Activated CD4-positive, CD25-positive, alpha-beta regulatory T cell (primary cell): ENCODE data around the gene NAGLU.
"Not testable (repeated sequence)": the region's sequence is repeated elsewhere in the genome, so short reads cannot be mapped to it uniquely, and the experiment has no call there.

Source experiments
- DNase-seq, 4 experiments: peaks; one replicate each; lab custom pipeline; 2025; lab: John Stamatoyannopoulos, UW

Gene NAGLU

GRCh38 chr17:42521666-42522262 lies 14.3 kb upstream of the NAGLU start:
- DNase-seq, result no peak

DNA sequence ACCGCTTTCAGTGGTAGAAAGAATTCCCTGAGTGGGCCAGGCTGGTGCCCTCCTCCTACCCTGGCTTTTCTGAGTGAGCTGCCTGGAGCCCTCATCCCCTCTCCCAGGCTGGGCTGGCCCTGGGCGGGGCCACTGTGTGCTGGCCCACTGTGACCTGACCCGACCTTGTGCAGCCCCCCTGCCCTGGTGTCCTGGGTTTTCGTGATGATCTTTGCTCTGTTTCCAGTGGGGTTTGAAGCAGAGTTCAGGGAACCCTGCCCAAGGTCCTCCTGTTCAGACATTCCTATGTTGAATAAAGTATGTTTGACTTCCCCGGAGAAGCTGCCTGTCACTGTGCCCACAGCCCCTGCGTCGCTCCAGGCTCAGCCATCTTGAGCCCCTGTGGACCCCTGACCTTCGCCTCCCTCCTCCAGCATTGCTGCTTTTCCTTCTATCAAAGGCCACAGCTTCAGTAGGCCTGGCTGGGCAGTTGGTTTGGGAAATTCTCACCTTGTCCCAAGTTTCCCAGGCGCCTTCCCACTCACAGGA lies 13.7 kb upstream of the NAGLU start:
- DNase-seq, result no peak

- no peak for DNase-seq
These were observed 13.2 kb upstream of the NAGLU start for GRCh38 chr17:42522798-42523278.

DNA sequence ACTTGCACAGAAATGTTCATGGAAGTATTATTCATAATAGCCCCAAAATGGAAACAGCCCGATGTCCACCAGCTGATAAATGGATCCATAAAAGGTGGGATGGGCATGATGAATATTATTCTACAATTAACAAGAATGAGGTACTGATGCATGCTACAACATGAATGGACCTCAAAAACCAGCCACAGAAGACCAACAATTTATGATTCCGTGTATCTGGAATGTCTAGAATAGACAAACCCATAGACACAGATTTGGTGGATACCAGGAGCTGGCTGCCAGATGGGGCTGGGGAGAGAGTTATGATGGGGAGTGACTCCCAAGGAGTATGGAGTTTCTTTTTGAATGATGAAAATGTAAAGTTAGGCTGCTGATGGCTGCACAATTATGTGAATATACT lies 10.8 kb upstream of the NAGLU start:
- DNase-seq, result no peak

DNA sequence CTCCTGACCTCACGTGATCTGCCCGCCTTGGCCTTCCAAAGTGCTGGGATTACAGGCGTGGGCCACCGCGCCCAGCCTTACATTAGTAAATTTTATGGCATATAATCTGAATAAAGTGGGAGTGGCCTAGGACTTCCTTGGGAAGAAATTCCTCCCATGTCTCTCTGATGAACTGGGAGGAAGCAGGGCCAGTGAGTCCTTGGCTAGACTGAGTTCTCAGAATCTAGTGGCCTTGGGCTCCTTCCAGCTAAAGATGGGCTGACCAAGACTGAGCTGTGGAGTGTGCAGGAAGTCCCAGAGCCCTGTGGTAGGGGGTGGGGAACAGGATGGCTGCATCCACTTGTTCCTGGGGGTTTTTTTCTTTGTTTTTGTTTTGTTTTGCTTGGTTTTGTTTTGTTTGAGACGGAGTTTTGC lies 10.0 kb upstream of the NAGLU start:
- DNase-seq, result no peak

- no peak for DNase-seq
These were observed 8.1 kb upstream of the NAGLU start for GRCh38 chr17:42527932-42528331.

- DNase-seq, result no peak
These were observed 7.0 kb upstream of the NAGLU start for GRCh38 chr17:42529061-42529460.

- no peak for DNase-seq
These were observed 5.0 kb upstream of the NAGLU start for GRCh38 chr17:42530952-42531454.

DNA sequence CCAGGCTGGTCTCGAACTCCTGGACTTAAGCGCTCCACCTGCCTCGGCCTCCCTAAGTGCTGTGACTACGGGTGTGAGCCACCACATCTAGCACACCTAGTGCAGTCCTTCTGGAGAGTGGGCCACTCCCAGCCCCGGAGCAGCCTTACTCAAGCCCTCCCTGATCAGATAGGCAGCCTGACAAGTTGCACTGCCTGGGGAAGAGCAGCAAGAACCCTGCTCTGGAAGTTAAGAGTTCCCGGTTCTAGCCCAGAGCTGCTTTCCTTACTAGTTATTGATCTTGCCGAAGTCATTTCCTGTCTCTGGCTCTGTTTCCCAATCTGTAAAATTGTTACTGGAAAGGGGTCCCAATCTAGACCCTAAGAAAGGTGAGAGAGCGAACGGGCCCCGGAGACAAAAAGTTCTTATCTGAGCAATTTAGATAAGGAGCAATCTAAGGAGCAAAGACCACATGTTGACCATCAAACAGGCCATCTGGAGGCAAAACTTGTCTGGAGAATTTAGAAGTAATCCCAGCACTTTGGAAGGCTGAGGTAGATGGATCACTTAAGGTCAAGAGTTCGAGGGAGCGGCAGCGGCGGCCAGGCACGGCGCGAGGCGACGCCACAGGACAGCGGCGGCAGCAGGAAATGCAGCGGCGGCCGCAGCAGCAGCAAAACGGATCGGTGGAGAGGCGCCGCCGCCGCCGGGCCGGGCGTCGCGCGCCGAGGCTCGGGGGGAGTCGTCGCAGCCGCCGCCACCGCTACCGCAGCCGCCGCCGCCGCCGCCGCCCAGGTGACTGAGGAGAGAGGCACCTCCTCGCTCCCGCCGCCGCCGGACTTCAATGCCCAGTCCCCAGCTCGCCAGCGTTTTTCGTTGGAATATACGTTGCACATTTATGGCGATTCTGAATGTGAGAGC lies 4.3 kb upstream of the NAGLU start:
- peak in 1 of 4 experiments; percentile 18 for DNase-seq

DNA sequence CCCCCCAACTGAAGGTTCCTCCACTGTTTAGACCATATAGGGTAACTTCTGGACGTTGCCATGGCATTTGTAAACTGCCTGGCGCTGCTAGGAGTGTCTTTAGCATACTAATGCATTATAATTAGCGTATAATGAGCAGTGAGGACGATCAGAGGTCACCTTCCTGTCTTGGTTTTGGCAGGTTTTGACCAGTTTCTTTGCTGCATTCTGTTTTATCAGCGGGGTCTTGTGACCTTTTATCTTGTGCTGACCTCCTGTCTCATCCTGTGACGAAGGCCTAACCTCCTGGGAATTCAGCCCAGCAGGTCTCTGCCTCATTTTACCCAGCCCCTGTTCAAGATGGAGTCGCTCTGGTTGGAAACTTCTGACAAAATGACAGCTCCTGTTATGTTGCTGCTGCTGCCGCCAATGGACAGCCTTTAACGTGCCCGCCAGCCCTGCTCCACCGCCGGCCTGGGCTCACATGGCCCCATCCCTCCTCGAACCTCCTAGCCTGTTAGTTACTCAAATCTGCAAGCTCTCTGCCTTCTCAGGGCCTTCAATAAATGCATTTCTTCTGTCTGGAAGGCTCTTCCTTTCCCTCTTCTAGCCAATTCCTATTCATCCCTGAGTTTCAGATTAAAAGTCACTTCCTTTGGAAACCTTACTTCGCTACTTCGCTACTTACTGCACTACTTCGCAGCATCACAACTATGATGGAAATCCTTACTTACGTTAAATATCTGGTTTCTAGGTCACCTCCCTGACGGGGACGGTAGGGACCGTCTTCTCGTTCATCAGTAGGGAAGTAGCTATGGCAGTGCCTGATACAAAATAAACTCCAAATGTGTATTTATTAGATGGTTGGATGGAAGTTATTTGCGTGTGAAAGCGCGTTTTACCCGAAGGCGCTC lies 640 bp upstream of the NAGLU start:
- DNase-seq, result no peak

DNA sequence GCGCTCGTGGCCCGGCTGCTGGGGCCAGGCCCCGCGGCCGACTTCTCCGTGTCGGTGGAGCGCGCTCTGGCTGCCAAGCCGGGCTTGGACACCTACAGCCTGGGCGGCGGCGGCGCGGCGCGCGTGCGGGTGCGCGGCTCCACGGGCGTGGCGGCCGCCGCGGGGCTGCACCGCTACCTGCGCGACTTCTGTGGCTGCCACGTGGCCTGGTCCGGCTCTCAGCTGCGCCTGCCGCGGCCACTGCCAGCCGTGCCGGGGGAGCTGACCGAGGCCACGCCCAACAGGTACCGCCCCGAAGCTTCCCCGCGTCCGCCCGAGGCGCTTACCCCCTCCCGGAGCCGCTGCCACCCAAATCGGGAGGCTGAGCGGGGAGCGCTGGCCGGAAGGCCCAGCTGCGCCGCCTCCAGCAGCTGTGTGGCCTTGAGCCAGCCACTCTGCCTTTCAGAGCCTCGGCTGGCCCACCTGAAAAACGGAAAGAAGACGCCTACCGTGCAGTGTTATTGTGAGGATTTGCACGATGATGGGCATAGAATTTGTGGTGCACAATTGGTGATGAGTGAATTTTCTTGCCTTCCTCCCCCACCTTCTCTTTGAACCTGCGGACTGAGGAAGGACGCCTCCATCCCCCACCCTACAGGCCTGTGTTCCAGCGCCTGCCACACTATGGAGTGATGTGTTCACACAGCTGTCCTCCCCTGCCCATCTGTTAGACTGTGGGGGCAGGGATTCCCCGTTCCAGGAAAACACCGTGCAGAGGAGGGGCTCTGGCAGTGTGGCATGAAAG lies 523 bp downstream of the NAGLU start:
- peak; percentile 42 to 53 (median 44) for DNase-seq

DNA sequence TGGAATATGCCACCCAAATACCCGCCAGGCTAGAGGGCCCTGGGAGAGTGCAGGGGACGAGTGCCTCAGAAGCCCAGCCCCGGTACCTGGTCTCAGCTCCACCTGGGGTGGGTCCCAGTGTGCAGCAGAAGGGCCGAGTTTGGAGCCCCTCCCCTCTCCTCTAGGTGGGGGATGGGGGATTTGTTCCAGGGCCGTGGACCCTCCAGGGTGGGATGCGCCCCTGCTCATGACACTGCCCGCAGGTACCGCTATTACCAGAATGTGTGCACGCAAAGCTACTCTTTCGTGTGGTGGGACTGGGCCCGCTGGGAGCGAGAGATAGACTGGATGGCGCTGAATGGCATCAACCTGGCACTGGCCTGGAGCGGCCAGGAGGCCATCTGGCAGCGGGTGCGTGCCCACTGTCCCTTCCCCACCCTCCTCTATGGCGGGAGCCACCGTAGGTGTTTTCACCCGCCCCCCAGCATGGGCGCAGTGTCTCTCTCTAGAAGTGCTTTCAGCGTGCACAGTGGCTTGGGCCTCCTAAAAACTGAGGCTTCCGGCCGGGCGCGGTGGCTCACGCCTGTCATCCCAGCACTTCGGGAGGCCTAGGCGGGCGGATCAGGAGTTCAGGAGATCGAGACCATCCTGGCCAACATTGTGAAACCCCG lies 1.2 kb downstream of the NAGLU start:
- no peak for DNase-seq

DNA sequence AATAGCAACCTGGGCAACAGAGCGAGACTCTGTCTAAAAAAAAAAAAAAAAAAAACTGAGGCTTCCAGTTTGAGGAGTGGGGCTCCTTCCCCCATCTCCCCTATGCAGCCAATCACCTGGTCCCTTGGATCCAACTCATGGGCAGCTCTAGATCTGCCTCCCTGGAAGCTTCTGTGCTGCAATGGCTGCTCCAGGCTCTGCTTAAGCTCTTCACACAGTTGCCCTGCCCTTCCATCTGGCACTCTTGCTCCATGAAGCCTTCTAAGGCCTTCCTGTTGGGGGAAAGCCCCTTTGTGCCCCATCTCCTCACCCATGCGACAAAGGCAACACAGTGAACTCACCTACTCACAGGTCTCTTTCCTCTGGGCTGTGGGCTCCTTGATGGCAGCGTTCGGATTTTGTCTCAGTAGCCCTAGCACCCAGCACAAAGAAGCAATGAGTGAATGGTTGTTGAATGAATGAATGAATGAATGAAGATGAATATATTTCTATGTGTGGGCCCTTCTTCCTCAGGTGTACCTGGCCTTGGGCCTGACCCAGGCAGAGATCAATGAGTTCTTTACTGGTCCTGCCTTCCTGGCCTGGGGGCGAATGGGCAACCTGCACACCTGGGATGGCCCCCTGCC lies 1.9 kb downstream of the NAGLU start:
- DNase-seq, result no peak

GRCh38 chr17:42538482-42538881 lies 2.4 kb downstream of the NAGLU start:
- no peak for DNase-seq

- not testable (repeated sequence) for DNase-seq
These were observed 4.5 kb downstream of the NAGLU start for GRCh38 chr17:42540558-42540957.

GRCh38 chr17:42541041-42541833 lies 5.2 kb downstream of the NAGLU start:
- DNase-seq, result no peak

GRCh38 chr17:42543190-42544079 lies 7.4 kb downstream of the NAGLU start:
- DNase-seq, result no peak

- DNase-seq, result no peak
These were observed 8.8 kb downstream of the NAGLU start for GRCh38 chr17:42544874-42545283.
